Sigmoid colon (tissue), 7 donors: ENCODE results near the gene TUBB1. TPM values are rescaled to one million over a fixed set of nuclear protein-coding genes. Genes with fewer than 3 reads are reported as not detected.
"Not testable (repeated sequence)": the region's sequence is repeated elsewhere in the genome, so short reads cannot be mapped to it uniquely, and the experiment has no call there.

ENCODE experiments used
- DNase-seq: peaks from one replicate; pipeline ENCODE4 v3.0.0-alpha.2; 2019
- H3K27ac ChIP-seq, 4 donors: fragments of 200-600 bp; sonication (generic); one replicate each; pipeline ENCODE4 v1.5.1; 2016 to 2019; ENCODE audit warnings: mild to moderate bottlenecking in 1 of 4
- H3K27me3 ChIP-seq, 3 donors: fragments of 200-600 bp; sonication (generic); one replicate each; pipeline ENCODE4 v1.5.1; 2019; ENCODE audit warnings: mild to moderate bottlenecking in 1 of 3
- H3K36me3 ChIP-seq, 4 donors: fragments of 200-600 bp; sonication (generic); one replicate each; pipeline ENCODE4 v1.5.1; 2016 to 2019
- H3K4me1 ChIP-seq, 4 donors: fragments of 200-600 bp; sonication (generic); one replicate each; pipeline ENCODE4 v1.5.1; 2017 to 2019
- H3K4me3 ChIP-seq, 4 donors: fragments of 200-600 bp; sonication (generic); one replicate each; pipeline ENCODE4 v1.5.1; 2017 to 2019; ENCODE audit warnings: mild to moderate bottlenecking in 2 of 4, moderate library complexity in 1 of 4
- H3K9me3 ChIP-seq, 4 donors: fragments of 200-600 bp in 3 of 4; sonication (generic) in 3 of 4; one replicate each; pipeline versions ENCODE4 v1.5.1 to v1.6.1; 2013 to 2019
- CTCF ChIP-seq, 4 experiments: fragments of 450-650 bp in 3 of 4; fragments of 200-600 bp in 1 of 4; IDR thresholded peaks; one replicate each; pipeline ENCODE4 v1.5.1; 2016 to 2019; ENCODE audit warnings: antibody characterized with exemption in 4 of 4, mild to moderate bottlenecking in 3 of 4, moderate library complexity in 2 of 4
- EP300 ChIP-seq, 4 donors: sonication (generic); formaldehyde crosslinking; IDR thresholded peaks; one replicate each; pipeline ENCODE4 v1.6.1; 2017; ENCODE audit warnings: antibody characterized with exemption in 4 of 4
- POLR2A ChIP-seq, 2 donors: fragments of 450-650 bp; IDR thresholded peaks; one replicate each; pipeline ENCODE4 v1.6.1; 2016; ENCODE audit warnings: antibody characterized with exemption in 2 of 2, mild to moderate bottlenecking in 2 of 2, moderate library complexity in 2 of 2
- POLR2AphosphoS5 ChIP-seq, 4 donors: sonication (generic); formaldehyde crosslinking; IDR thresholded peaks; one replicate each; pipeline ENCODE4 v1.6.1; 2017; ENCODE audit warnings: antibody characterized with exemption in 4 of 4
- WGBS, 2 donors: extraction: QIAGEN DNeasy Blood & Tissue Kit; methylation state at CpG; one replicate each; pipeline ENCODE4 v1.1.7; 2013; 5-methylcytosine and 5-hydroxymethylcytosine counted together
- intact Hi-C: fragments of 100-400 bp; cut with DNase I; formaldehyde crosslinking; loops from one replicate; pipeline ENCODE4 v1.15.1; 2023
- polyA plus RNA-seq, 3 donors: library from polyadenylated mRNA; stranded (reverse); fragments of 200-250 nt; gene quantifications; one replicate each; pipeline ENCODE4 v1.2.3, GENCODE V29; 2013
- total RNA-seq, 4 donors: library from RNA; depleted of rRNA; stranded (reverse); fragments of >200 nt; gene quantifications; one replicate each; pipeline ENCODE4 v1.1.0, GENCODE V29; 2016
- donor health status: healthy with polysubstance abuse.
- donor health status: Bipolar disorder and iron deficiency.
- donor health status: healthy.

The TUBB1 gene
- total and polyA plus RNA-seq, 7 donors, result 0.03 to 0.60 (median 0.15) TPM; not detected in 3

DNA sequence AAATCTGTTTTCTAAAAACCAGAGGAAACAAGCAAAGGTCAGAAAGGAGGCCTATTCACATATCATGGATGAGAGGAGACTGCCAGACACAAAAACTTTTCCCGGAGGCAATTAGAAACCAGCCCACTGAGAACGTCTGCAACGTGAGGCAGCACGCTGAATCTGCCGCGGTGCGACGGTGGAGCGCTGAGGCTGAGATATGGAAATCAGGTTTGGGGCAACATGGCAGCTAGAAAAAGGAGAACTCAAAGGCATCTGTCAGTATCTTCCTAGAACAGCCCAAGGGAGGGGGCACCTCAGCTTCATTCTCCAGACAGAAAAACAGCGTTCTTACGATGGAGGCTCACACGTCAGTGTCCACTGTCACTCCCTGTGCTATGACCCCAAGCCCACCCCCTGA lies 18.2 kb downstream of the TUBB1 start:
- WGBS, 2 donors, result 95% methylated on average over 12 of the region's 12 CpGs
- Histone ChIP-seq H3K4me1 (peaks cover 0 to 37% (median 31%) of the 10 kb centered on the region in 4 donors), H3K4me3 (no peak overlapping the region), H3K9me3 (no peaks in the 10 kb centered on the region), H3K27me3 (no peaks in the 10 kb centered on the region), H3K36me3 (peaks cover 11 to 49% (median 20%) of the 10 kb centered on the region in 4 donors), H3K27ac (no peak overlapping the region)
- intact Hi-C loops, result no loop called here
- DNase-seq, result no peak
- TF ChIP-seq POLR2A (IDR thresholded peaks at IDR 0.05) (no peak), CTCF (IDR thresholded peaks at IDR 0.05) (no peak)

DNA sequence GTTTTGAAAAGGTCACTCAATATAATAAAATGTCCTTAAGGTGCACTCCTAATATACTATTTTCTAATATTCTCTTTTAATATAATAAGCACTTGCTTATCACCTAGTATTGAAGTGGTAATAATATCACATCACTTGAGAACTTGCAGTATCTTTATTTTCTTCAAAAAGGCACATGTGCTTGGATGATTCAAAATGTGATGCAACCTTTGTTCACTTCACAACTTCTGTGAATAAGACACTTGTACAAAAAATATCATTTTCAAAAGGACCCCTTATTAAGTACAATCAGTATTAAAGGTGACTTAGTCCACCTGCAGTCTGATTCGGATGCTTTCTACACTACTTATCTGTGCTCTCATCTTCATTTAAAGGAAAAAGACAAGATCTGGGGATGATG lies 20.0 kb downstream of the TUBB1 start:
- Histone ChIP-seq H3K9me3 (no peaks in the 10 kb centered on the region), H3K27me3 (no peaks in the 10 kb centered on the region), H3K4me1 (peaks cover 0 to 39% (median 33%) of the 10 kb centered on the region in 4 donors), H3K27ac (no peak overlapping the region), H3K4me3 (no peak overlapping the region), H3K36me3 (peaks cover 11 to 42% (median 20%) of the 10 kb centered on the region in 4 donors)
- no peak for DNase-seq
- no peak for TF ChIP-seq POLR2AphosphoS5 (IDR thresholded peaks at IDR 0.05)
- no peak for TF ChIP-seq EP300 (IDR thresholded peaks at IDR 0.05)
- TF ChIP-seq CTCF (IDR thresholded peaks at IDR 0.05), result no peak
- TF ChIP-seq POLR2A (IDR thresholded peaks at IDR 0.05), result no peak
- intact Hi-C loops, result no loop called here
- WGBS, 2 donors, result 59 to 70% methylated on average over 1 of the region's 1 CpG

DNA sequence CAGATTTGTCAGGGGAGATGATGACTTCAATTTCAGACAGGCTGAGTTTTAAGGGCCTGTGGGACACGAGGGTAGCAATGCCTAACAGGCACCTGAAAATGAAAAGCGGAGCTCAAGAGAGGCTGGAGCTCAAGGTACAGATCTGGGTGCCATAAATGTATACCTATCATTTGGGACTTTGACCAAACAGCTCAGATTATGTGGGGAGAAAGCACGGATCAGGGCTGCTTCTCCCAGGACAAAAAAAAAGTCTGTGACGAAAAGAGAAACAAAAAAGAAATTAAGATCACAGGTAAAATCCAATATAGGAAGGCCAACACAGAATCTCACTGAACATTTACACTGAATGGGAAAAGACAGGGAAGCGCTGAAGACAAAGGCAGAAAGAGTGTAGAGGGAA lies 21.4 kb downstream of the TUBB1 start:
- intact Hi-C loops, result loop anchor here (10.0 kb wide), 1 partner anchor 726 kb away; no protein-coding TSS in a partner anchor
- no peak overlapping the region for H3K4me3 ChIP-seq
- TF ChIP-seq POLR2A (IDR thresholded peaks at IDR 0.05) (no peak), POLR2AphosphoS5 (IDR thresholded peaks at IDR 0.05) (no peak), EP300 (IDR thresholded peaks at IDR 0.05) (no peak), CTCF (IDR thresholded peaks at IDR 0.05) (no peak)
- H3K4me1 ChIP-seq, result peaks cover 0 to 39% (median 33%) of the 10 kb centered on the region in 4 donors
- no peak overlapping the region for H3K27ac ChIP-seq
- 24 to 73% methylated on average over 5 of the region's 5 CpGs for WGBS, 2 donors
- H3K9me3 ChIP-seq, result no peaks in the 10 kb centered on the region
- no peak for DNase-seq
- peaks cover 8 to 27% (median 14%) of the 10 kb centered on the region in 4 donors for H3K36me3 ChIP-seq
- H3K27me3 ChIP-seq, result no peaks in the 10 kb centered on the region

GRCh38 chr20:59041487-59041886 lies 22.3 kb downstream of the TUBB1 start:
- H3K27me3 ChIP-seq, H3K9me3 ChIP-seq, DNase-seq: not testable (repeated sequence)
- H3K36me3 ChIP-seq, result peaks cover under 1 to 19% (median 7%) of the 10 kb centered on the region in 4 donors
- peak overlapping the region in 3 of 4 donors; percentile 81 to 86 (median 85) for H3K27ac ChIP-seq
- WGBS, 2 donors, result 62 to 91% methylated on average over 16 of the region's 16 CpGs
- peaks cover 0 to 39% (median 33%) of the 10 kb centered on the region in 4 donors for H3K4me1 ChIP-seq
- peak overlapping the region in 3 of 4 donors; percentile 73 to 94 (median 80) for H3K4me3 ChIP-seq
- intact Hi-C loops, result loop anchor here (10.0 kb wide), 1 partner anchor 727 kb away; no protein-coding TSS in a partner anchor

- peak within 1 kb of the TSS; percentile 81 to 86 (median 86) for H3K27ac ChIP-seq
- H3K36me3 ChIP-seq, result peaks cover 0 to 11% (median 5%) of the 10 kb centered on the region in 4 donors
- no peak for TF ChIP-seq CTCF (IDR thresholded peaks at IDR 0.05)
- peak in 3 of 4 donors; percentile 52 to 87 (median 78) for TF ChIP-seq POLR2AphosphoS5 (IDR thresholded peaks at IDR 0.05)
- peak; percentile 43 to 55 for TF ChIP-seq POLR2A (IDR thresholded peaks at IDR 0.05)
- TF ChIP-seq EP300 (IDR thresholded peaks at IDR 0.05), result no peak
- intact Hi-C loops, result loop anchor here (1.0 to 10.0 kb wide), 2 partner anchors 10 to 727 kb away; partner anchors contain the start of gene ATP5F1E
- no peaks in the 10 kb centered on the region for H3K9me3 ChIP-seq
- peak within 1 kb of the TSS; percentile 73 to 94 (median 85) for H3K4me3 ChIP-seq
- no peaks in the 10 kb centered on the region for H3K27me3 ChIP-seq
- 1 to 2% methylated on average over 50 of the region's 50 CpGs for WGBS, 2 donors
- DNase-seq, result peak; percentile 77
- H3K4me1 ChIP-seq, result peaks cover 0 to 39% (median 33%) of the 10 kb centered on the region in 4 donors
Observed at GRCh38 chr20:59042151-59042795, 23.0 kb downstream of the TUBB1 start, which contains the start of gene PRELID3B. PRELID3B (minus strand) TSS chr20:59042786; CDS start chr20:59042730, 56 bp downstream.
